Mesenchymal stem cell (in vitro differentiated cells and primary cell): Measurements from ENCODE around the gene TAP2.
A peak's percentile ranks its signal among the peaks of the same experiment; 100 is the strongest.

ENCODE experiments used
- DNase-seq: peaks from one replicate; pipeline ENCODE4 v3.0.0-alpha.2; 2013
- H2AFZ ChIP-seq: one replicate; pipeline ENCODE4 v1.6.1; 2013; ENCODE audit warnings: low read depth, mild to moderate bottlenecking, control low read depth, inconsistent platforms, low read length, moderate library complexity
- H2AK5ac ChIP-seq: 2 replicates; pipeline ENCODE4 v1.6.1; 2013; ENCODE audit warnings: low read length, moderate library complexity, mild to moderate bottlenecking, inconsistent platforms; ENCODE audit not compliant: severe bottlenecking
- H2BK120ac ChIP-seq: one replicate; pipeline ENCODE4 v1.6.1; 2013; ENCODE audit warnings: low read depth, mild to moderate bottlenecking, inconsistent platforms, low read length, moderate library complexity
- H2BK12ac ChIP-seq, 2 experiments: one replicate each; pipeline ENCODE4 v1.6.1; 2013; ENCODE audit warnings: inconsistent platforms in 2 of 2, low read length in 2 of 2, mild to moderate bottlenecking in 2 of 2, moderate library complexity in 2 of 2, control low read depth in 1 of 2
- H2BK15ac ChIP-seq: one replicate; pipeline ENCODE4 v1.6.1; 2013; ENCODE audit warnings: mild to moderate bottlenecking, low read depth, inconsistent platforms; ENCODE audit not compliant: poor library complexity, severe bottlenecking
- H2BK5ac ChIP-seq: 2 replicates; pipeline ENCODE4 v1.6.1; 2013; ENCODE audit warnings: low read depth, mild to moderate bottlenecking, low read length, control low read depth, inconsistent platforms; ENCODE audit not compliant: poor library complexity, severe bottlenecking
- H3K14ac ChIP-seq, 2 experiments: one replicate each; pipeline ENCODE4 v1.6.1; 2013; ENCODE audit warnings: inconsistent platforms in 2 of 2, low read length in 2 of 2, control low read depth in 1 of 2, mild to moderate bottlenecking in 1 of 2, moderate library complexity in 1 of 2
- H3K18ac ChIP-seq, 2 experiments: one replicate each; pipeline ENCODE4 v1.6.1; 2013; ENCODE audit warnings: inconsistent platforms in 2 of 2, low read length in 2 of 2, control low read depth in 1 of 2, low read depth in 1 of 2, mild to moderate bottlenecking in 1 of 2
- H3K23ac ChIP-seq, 2 experiments: one replicate each; pipeline ENCODE4 v1.6.1; 2013; ENCODE audit warnings: inconsistent platforms in 2 of 2, low read length in 2 of 2, mild to moderate bottlenecking in 2 of 2, moderate library complexity in 2 of 2, control low read depth in 1 of 2
- H3K27ac ChIP-seq: 2 replicates; pipeline ENCODE4 v1.5.1; 2013; ENCODE audit warnings: mild to moderate bottlenecking, moderate library complexity, low read length, control low read depth, inconsistent platforms; ENCODE audit not compliant: poor library complexity, severe bottlenecking
- H3K27me3 ChIP-seq, 2 experiments: 2 replicates each; pipeline versions ENCODE4 v1.6.1 to v1.7.0; 2013; ENCODE audit warnings: low read length in 2 of 2, mild to moderate bottlenecking in 2 of 2, moderate library complexity in 2 of 2, control low read depth in 1 of 2, inconsistent platforms in 1 of 2; ENCODE audit not compliant: control insufficient read depth in 1 of 2, insufficient read depth in 1 of 2
- H3K36me3 ChIP-seq, 2 experiments: 2 replicates each; pipeline versions ENCODE4 v1.6.1 to v1.7.0; 2013; ENCODE audit warnings: low read length in 2 of 2, control low read depth in 1 of 2, inconsistent platforms in 1 of 2, low read depth in 1 of 2, mild to moderate bottlenecking in 1 of 2; ENCODE audit not compliant: insufficient read depth in 2 of 2, control insufficient read depth in 1 of 2
- H3K4ac ChIP-seq, 2 experiments: one replicate each; pipeline ENCODE4 v1.6.1; 2013; ENCODE audit warnings: inconsistent platforms in 2 of 2, low read length in 2 of 2, mild to moderate bottlenecking in 2 of 2, moderate library complexity in 2 of 2, control low read depth in 1 of 2, low read depth in 1 of 2
- H3K4me1 ChIP-seq: 2 replicates; pipeline ENCODE4 v1.6.1; 2013; ENCODE audit warnings: low read depth, low read length, control low read depth; ENCODE audit not compliant: control insufficient read depth, insufficient read depth
- H3K4me2 ChIP-seq: 2 replicates; pipeline ENCODE4 v1.6.1; 2013; ENCODE audit warnings: low read length, mild to moderate bottlenecking, inconsistent platforms; ENCODE audit not compliant: poor library complexity, severe bottlenecking
- H3K4me3 ChIP-seq, 2 experiments: 2 replicates each; pipeline versions ENCODE4 v1.5.1 to v1.7.0; 2013; ENCODE audit warnings: low read length in 2 of 2, mild to moderate bottlenecking in 2 of 2, control low read depth in 1 of 2, low read depth in 1 of 2; ENCODE audit not compliant: insufficient read depth in 1 of 2
- H3K79me1 ChIP-seq: replicated peaks from 2 replicates; pipeline ENCODE4 v1.6.1; 2013; ENCODE audit warnings: mild to moderate bottlenecking, control low read depth, low read length, inconsistent platforms; ENCODE audit not compliant: poor library complexity, severe bottlenecking
- H3K9ac ChIP-seq: 2 replicates; pipeline ENCODE4 v1.7.0; 2013; ENCODE audit warnings: mild to moderate bottlenecking, low read length, moderate library complexity
- H3K9me3 ChIP-seq: 2 replicates; pipeline ENCODE4 v1.7.0; 2013; ENCODE audit warnings: mild to moderate bottlenecking, low read length; ENCODE audit not compliant: control insufficient read depth
- H4K8ac ChIP-seq: one replicate; pipeline ENCODE4 v1.6.1; 2013; ENCODE audit warnings: inconsistent platforms, mild to moderate bottlenecking, low read length, moderate library complexity
- H4K91ac ChIP-seq: one replicate; pipeline ENCODE4 v1.6.1; 2013; ENCODE audit warnings: mild to moderate bottlenecking, low read length, inconsistent platforms
- WGBS: methylation state at CpG from one replicate; pipeline ENCODE4 v1.1.7; 2013; ENCODE audit warnings: mixed read lengths; 5-methylcytosine and 5-hydroxymethylcytosine counted together

Gene TAP2

GRCh38 chr6:32839356-32839755 is 817 bp upstream of the TAP2 start:
- Histone ChIP-seq H4K8ac (no peak overlapping the region), H3K4ac (no peak overlapping the region), H2BK5ac (no peak overlapping the region), H4K91ac (no peak overlapping the region), H2BK15ac (no peak overlapping the region), H3K36me3 (peaks cover 14 to 58% of the 10 kb centered on the region in 2 experiments), H2BK120ac (no peak overlapping the region), H3K4me3 (no peak overlapping the region), H3K23ac (no peak overlapping the region), H3K79me1 (peaks cover 25% of the 10 kb centered on the region), H3K9ac (no peak overlapping the region), H3K27me3 (no peaks in the 10 kb centered on the region), H3K27ac (no peak overlapping the region), H2AFZ (no peak overlapping the region), H2AK5ac (no peak overlapping the region), H3K9me3 (no peaks in the 10 kb centered on the region), H3K4me2 (no peak overlapping the region), H3K14ac (no peak overlapping the region), H3K4me1 (peaks cover 10% of the 10 kb centered on the region), H3K18ac (no peak overlapping the region), H2BK12ac (no peak overlapping the region)
- WGBS = 94% methylated on average over 13 of the region's 15 CpGs
- no peak for DNase-seq

- Histone ChIP-seq H2AFZ (no peak overlapping the region), H3K27me3 (no peaks in the 10 kb centered on the region), H3K18ac (no peak overlapping the region), H3K4me3 (peak overlapping the region; percentile 80 to 85), H4K91ac (no peak overlapping the region), H3K36me3 (peaks cover 15 to 69% of the 10 kb centered on the region in 2 experiments), H3K23ac (no peak overlapping the region), H2BK12ac (no peak overlapping the region), H3K79me1 (peaks cover 22% of the 10 kb centered on the region), H3K4ac (no peak overlapping the region), H3K14ac (no peak overlapping the region), H3K27ac (no peak overlapping the region), H3K4me1 (peaks cover 8% of the 10 kb centered on the region), H3K4me2 (peak overlapping the region; percentile 73), H3K9me3 (no peaks in the 10 kb centered on the region), H2BK15ac (peak overlapping the region; percentile 56), H2BK5ac (no peak overlapping the region), H4K8ac (peak overlapping the region; percentile 21), H2AK5ac (no peak overlapping the region), H2BK120ac (no peak overlapping the region), H3K9ac (peak overlapping the region; percentile 93)
- WGBS = 50% methylated on average over 11 of the region's 12 CpGs
- DNase-seq = no peak
Measured at GRCh38 chr6:32837651-32838113, 857 bp downstream of the TAP2 start.

GRCh38 chr6:32836873-32837272 is 1.7 kb downstream of the TAP2 start:
- 93% methylated on average over 2 of the region's 2 CpGs for WGBS
- H3K27ac ChIP-seq = no peak overlapping the region

GRCh38 chr6:32835167-32835893 is 3.2 kb downstream of the TAP2 start:
- Histone ChIP-seq H3K79me1 (peaks cover 18% of the 10 kb centered on the region), H2BK5ac (no peak overlapping the region), H2BK12ac (no peak overlapping the region), H2BK120ac (no peak overlapping the region), H3K9ac (no peak overlapping the region), H3K27me3 (no peaks in the 10 kb centered on the region), H3K4me3 (no peak overlapping the region), H3K27ac (no peak overlapping the region), H2AFZ (no peak overlapping the region), H3K4me2 (no peak overlapping the region), H4K91ac (no peak overlapping the region), H3K36me3 (peaks cover 18 to 67% of the 10 kb centered on the region in 2 experiments), H2AK5ac (no peak overlapping the region), H3K18ac (no peak overlapping the region), H3K14ac (no peak overlapping the region), H4K8ac (no peak overlapping the region), H3K4me1 (peaks cover 8% of the 10 kb centered on the region), H2BK15ac (no peak overlapping the region), H3K4ac (no peak overlapping the region), H3K23ac (no peak overlapping the region), H3K9me3 (no peaks in the 10 kb centered on the region)
- WGBS = 95% methylated on average over 16 of the region's 16 CpGs
- DNase-seq = no peak

More at GRCh38 chr6:32836873-32837272, 1.7 kb downstream of the TAP2 start:
- peaks cover 8% of the 10 kb centered on the region for H3K4me1 ChIP-seq
- peaks cover 20% of the 10 kb centered on the region for H3K79me1 ChIP-seq
- H4K91ac ChIP-seq = no peak overlapping the region
- H3K4me2 ChIP-seq = no peak overlapping the region
- no peak overlapping the region for H3K14ac ChIP-seq
- H2AFZ ChIP-seq = no peak overlapping the region
- H2BK15ac ChIP-seq = no peak overlapping the region
- no peak overlapping the region for H2BK12ac ChIP-seq
- no peaks in the 10 kb centered on the region for H3K9me3 ChIP-seq
- no peak overlapping the region for H3K4ac ChIP-seq
- DNase-seq = no peak
- no peak overlapping the region for H4K8ac ChIP-seq
- no peak overlapping the region for H3K9ac ChIP-seq
- H3K27me3 ChIP-seq = no peaks in the 10 kb centered on the region
- no peak overlapping the region for H2BK5ac ChIP-seq
- no peak overlapping the region for H2AK5ac ChIP-seq
- no peak overlapping the region for H3K4me3 ChIP-seq
- no peak overlapping the region for H3K23ac ChIP-seq
- H3K36me3 ChIP-seq = peaks cover 20 to 67% of the 10 kb centered on the region in 2 experiments
- no peak overlapping the region for H2BK120ac ChIP-seq
- no peak overlapping the region for H3K18ac ChIP-seq
